Loucy (cell line): ENCODE measurements around the gene DISC1.
A peak's percentile ranks its signal among the peaks of the same experiment; 100 is the strongest.

Experiments
- H2AFZ ChIP-seq: fragments of 200-600 bp; sonication (generic); 2 replicates; pipeline ENCODE4 v1.6.0; 2016; ENCODE audit warnings: antibody characterized with exemption, mild to moderate bottlenecking, low read length, moderate library complexity
- H3F3A ChIP-seq: fragments of 200-600 bp; 2 replicates; pipeline ENCODE4 v1.6.0; 2016; ENCODE audit warnings: antibody characterized with exemption, low read depth, mild to moderate bottlenecking
- H3K27me3 ChIP-seq: fragments of 200-600 bp; sonication (generic); 2 replicates; pipeline ENCODE4 v1.6.1; 2014; ENCODE audit warnings: low read length, mild to moderate bottlenecking; ENCODE audit not compliant: insufficient read depth, poor library complexity, severe bottlenecking
- H3K36me3 ChIP-seq: fragments of 200-600 bp; sonication (generic); 2 replicates; pipeline ENCODE4 v1.6.1; 2016; ENCODE audit warnings: low read length; ENCODE audit not compliant: insufficient read depth
- H3K4me1 ChIP-seq: fragments of 200-600 bp; sonication (generic); 2 replicates; pipeline ENCODE4 v1.5.1; 2014; ENCODE audit warnings: low read length, mild to moderate bottlenecking; ENCODE audit not compliant: insufficient read depth, poor library complexity, severe bottlenecking
- H3K4me2 ChIP-seq: fragments of 200-600 bp; sonication (generic); 2 replicates; pipeline ENCODE4 v1.6.0; 2014; ENCODE audit warnings: antibody characterized with exemption, low read length, low read depth, mild to moderate bottlenecking; ENCODE audit not compliant: poor library complexity, severe bottlenecking
- H3K4me3 ChIP-seq: fragments of 200-600 bp; sonication (generic); 2 replicates; pipeline ENCODE4 v1.5.1; 2014; ENCODE audit warnings: low read length, mild to moderate bottlenecking, mixed read lengths; ENCODE audit not compliant: poor library complexity, severe bottlenecking
- H3K79me2 ChIP-seq: fragments of 200-600 bp; sonication (generic); 2 replicates; pipeline ENCODE4 v1.6.1; 2014; ENCODE audit warnings: low read length; ENCODE audit not compliant: insufficient read depth
- H3K9ac ChIP-seq: fragments of 200-600 bp; sonication (generic); 2 replicates; pipeline ENCODE4 v1.6.0; 2014; ENCODE audit warnings: mild to moderate bottlenecking, low read depth, low read length, moderate library complexity; ENCODE audit not compliant: poor library complexity, severe bottlenecking
- H3K9me2 ChIP-seq: fragments of 200-600 bp; sonication (generic); replicated peaks from 2 replicates; pipeline ENCODE4 v1.6.1; 2016; ENCODE audit warnings: low read depth, low read length, mixed read lengths
- H3K9me3 ChIP-seq: fragments of 200-600 bp; sonication (generic); 2 replicates; pipeline ENCODE4 v1.6.1; 2014; ENCODE audit warnings: mild to moderate bottlenecking, antibody characterized with exemption, low read length, low read depth; ENCODE audit not compliant: insufficient read depth
- H4K20me1 ChIP-seq: fragments of 200-600 bp; sonication (generic); 2 replicates; pipeline ENCODE4 v1.6.0; 2014; ENCODE audit warnings: antibody characterized with exemption, low read length, mild to moderate bottlenecking; ENCODE audit not compliant: insufficient read depth, poor library complexity, severe bottlenecking
- EZH2phosphoT487 ChIP-seq: fragments of 200-600 bp; IDR thresholded peaks from 2 replicates; pipeline ENCODE4 v1.6.1; 2018; ENCODE audit warnings: antibody characterized with exemption, mild to moderate bottlenecking, moderate library complexity, borderline replicate concordance
- TF ChIP-seq, protein P1 (sequence below): fragments of 200-600 bp; sonication (generic); conservative IDR thresholded peaks from 2 replicates; pipeline ENCODE4 v1.5.1; 2014; ENCODE audit warnings: mild to moderate bottlenecking, antibody characterized with exemption, low read length

Gene DISC1

DNA sequence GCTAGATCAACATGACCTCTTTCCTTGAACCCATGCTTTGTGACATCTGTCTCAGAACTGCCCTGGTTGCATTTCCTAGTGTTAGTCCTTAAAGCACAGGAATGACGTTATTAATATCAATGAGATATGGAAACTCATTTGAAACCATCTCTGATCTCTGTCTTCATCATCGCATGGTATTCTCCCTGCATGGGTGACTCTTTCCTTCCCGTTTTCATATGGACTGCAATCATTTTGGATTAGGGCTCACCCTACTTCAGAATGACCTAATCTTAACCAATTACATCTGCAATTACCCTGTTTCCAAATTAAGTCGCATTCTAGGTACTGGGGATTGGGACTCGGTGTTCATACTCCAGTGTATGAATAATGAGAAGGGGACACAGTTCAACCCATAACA, 41.7 kb upstream of the DISC1 start:
- TF ChIP-seq, protein P1, sequence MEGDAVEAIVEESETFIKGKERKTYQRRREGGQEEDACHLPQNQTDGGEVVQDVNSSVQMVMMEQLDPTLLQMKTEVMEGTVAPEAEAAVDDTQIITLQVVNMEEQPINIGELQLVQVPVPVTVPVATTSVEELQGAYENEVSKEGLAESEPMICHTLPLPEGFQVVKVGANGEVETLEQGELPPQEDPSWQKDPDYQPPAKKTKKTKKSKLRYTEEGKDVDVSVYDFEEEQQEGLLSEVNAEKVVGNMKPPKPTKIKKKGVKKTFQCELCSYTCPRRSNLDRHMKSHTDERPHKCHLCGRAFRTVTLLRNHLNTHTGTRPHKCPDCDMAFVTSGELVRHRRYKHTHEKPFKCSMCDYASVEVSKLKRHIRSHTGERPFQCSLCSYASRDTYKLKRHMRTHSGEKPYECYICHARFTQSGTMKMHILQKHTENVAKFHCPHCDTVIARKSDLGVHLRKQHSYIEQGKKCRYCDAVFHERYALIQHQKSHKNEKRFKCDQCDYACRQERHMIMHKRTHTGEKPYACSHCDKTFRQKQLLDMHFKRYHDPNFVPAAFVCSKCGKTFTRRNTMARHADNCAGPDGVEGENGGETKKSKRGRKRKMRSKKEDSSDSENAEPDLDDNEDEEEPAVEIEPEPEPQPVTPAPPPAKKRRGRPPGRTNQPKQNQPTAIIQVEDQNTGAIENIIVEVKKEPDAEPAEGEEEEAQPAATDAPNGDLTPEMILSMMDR: no peak
- TF ChIP-seq EZH2phosphoT487: no peak
- Histone ChIP-seq H3K9me3 (no peaks in the 10 kb centered on the region), H3K4me1 (no peaks in the 10 kb centered on the region), H3K27me3 (no peaks in the 10 kb centered on the region), H3F3A (no peaks in the 10 kb centered on the region), H2AFZ (no peak overlapping the region), H3K36me3 (no peaks in the 10 kb centered on the region), H3K4me2 (no peak overlapping the region), H3K79me2 (no peaks in the 10 kb centered on the region), H3K9me2 (no peaks in the 10 kb centered on the region), H4K20me1 (no peaks in the 10 kb centered on the region), H3K4me3 (no peak overlapping the region), H3K9ac (no peak overlapping the region)

DNA sequence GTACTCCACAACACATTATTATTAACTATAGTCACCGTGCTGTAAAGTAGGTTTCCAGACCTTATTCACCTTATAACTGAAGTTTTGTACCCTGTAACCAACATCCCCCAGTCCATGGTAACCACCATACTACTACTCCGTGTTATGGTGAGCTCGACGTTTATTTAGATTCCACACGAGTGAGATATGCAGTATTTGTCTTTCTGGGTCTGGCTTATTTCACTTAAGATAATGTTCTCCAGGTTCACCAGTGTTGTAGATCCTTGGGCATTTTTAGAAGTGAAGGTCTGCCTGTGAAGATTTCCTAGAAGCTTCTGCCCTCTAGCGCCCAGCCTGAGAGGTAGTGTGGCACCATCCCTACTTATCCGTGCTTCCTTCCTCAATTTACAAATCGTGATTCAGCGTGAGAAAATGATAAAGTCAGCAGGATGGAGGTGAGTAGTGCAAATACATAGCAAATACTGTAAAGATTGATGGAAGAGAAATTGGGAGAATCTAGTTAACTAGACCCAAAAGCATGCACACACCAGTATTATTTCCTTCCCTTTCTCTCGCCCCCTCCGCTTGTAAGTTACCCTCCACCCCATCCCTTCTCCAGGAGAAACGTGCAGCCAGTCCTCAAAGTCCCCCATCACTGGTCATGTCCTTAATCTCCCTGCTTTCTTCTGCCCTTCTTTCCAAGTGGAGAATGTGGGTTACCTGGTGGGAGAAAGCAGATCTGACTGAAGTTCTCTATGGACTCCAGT, 36.0 kb upstream of the DISC1 start:
- Histone ChIP-seq H3K4me1 (no peaks in the 10 kb centered on the region), H3K79me2 (no peaks in the 10 kb centered on the region), H3F3A (no peaks in the 10 kb centered on the region), H3K9me3 (no peaks in the 10 kb centered on the region), H3K27me3 (no peaks in the 10 kb centered on the region), H3K4me3 (no peak overlapping the region), H2AFZ (peak overlapping the region; percentile 58), H4K20me1 (no peaks in the 10 kb centered on the region), H3K9ac (no peak overlapping the region), H3K9me2 (no peaks in the 10 kb centered on the region), H3K36me3 (no peaks in the 10 kb centered on the region), H3K4me2 (no peak overlapping the region)
- TF ChIP-seq EZH2phosphoT487: no peak
- TF ChIP-seq, protein P1: peak; percentile 84

GRCh38 chr1:231591466-231591865, 35.1 kb upstream of the DISC1 start:
- TF ChIP-seq, protein P1: no peak
- no peak for TF ChIP-seq EZH2phosphoT487
- no peaks in the 10 kb centered on the region for H3K79me2 ChIP-seq
- H3K36me3 ChIP-seq: no peaks in the 10 kb centered on the region
- no peak overlapping the region for H3K4me3 ChIP-seq
- no peaks in the 10 kb centered on the region for H3K4me1 ChIP-seq
- no peak overlapping the region for H2AFZ ChIP-seq
- H3K4me2 ChIP-seq: no peak overlapping the region
- no peak overlapping the region for H3K9ac ChIP-seq
- H4K20me1 ChIP-seq: no peaks in the 10 kb centered on the region
- H3F3A ChIP-seq: no peaks in the 10 kb centered on the region
- H3K9me2 ChIP-seq: no peaks in the 10 kb centered on the region
- H3K27me3 ChIP-seq: no peaks in the 10 kb centered on the region
- H3K9me3 ChIP-seq: no peaks in the 10 kb centered on the region
